NOMO-1 treated with DMSO at 0.1 percent for 48 hours (cell line): ENCODE data around the gene ZEB1.
"Not testable (repeated sequence)": the region's sequence is repeated elsewhere in the genome, so short reads cannot be mapped to it uniquely, and the experiment has no call there.

Source experiments
- DNase-seq: peaks from one replicate; lab custom pipeline; 2025; ENCODE audit not compliant: unreplicated experiment; lab: John Stamatoyannopoulos, UW

ZEB1 gene

DNA sequence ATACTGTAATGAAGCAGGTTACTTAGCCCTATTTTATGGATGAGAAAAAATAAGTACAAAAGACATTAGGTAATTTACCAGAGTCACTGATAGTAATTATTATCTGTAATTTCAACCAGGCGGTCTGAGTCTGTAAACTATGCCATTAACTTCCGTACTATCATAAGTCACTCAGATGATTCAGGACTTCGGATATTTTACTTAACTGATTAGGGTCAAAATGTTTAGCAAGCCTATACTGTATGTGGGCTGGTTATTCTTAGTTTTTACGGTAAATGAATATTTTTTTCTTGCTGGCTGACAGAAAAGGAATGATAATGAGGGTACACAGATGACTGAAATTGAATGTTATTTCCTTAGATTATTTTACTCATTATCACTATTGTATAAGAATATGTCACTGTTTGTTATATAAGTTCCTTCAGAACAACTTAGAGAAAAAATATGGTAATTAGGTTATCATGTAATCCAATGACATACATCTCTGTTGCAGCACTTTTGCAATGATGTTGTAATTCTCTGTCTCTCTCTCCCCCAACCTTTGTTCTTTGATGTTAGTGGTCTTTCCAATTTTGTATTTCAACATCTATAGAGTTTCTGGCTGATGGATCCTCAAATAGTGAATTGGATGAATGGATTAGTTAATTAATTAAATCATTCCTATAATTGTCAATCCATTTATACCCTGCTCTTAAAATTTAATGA is 165.6 kb downstream of the ZEB1 start:
- no peak for DNase-seq

- peak; percentile 73 for DNase-seq
Measured at GRCh38 chr10:31490858-31491504, 172.0 kb downstream of the ZEB1 start.

GRCh38 chr10:31507427-31507826 is 188.4 kb downstream of the ZEB1 start:
- DNase-seq = no peak

DNA sequence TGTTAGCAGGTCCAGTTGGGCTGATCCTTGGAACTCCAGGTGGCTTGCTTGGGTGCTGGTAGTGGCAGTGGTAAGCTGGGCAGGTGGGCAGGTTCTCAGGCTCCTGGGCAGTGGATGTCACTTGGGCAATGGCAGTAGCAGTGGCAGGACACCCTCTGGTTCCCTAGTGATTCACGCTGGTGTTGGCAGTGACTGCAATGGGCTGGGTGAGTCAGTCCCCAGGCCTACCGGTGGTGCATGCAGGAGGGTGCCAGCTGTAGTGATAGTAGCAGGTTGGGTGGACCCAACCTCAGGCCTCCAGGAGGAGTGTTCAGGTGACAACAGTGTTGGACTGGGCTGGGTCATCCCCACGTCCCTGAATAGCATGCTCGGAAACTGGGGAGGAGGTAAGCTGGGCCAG is 189.2 kb downstream of the ZEB1 start:
- no peak for DNase-seq

DNA sequence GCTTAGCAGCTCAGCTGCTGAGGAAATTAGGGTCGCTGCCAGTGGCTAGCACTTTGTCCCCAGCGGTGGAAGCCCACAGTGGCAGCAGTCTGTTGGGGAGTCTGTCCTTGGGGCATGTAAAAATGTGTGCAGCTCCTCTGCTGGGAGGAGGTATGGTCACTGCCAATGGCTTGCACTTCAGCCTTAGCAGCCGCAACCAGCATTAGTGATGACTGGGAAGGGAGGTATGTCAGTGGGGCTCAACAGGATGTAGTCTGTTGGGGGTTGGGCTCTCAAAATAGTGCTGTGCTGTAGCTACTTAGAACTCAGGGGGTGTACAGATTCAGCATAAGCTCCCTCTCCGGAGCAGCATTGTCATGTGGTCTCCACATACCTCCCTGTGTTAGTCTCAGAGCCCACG is 189.9 kb downstream of the ZEB1 start:
- DNase-seq = no peak

GRCh38 chr10:31509989-31510388 is 191.0 kb downstream of the ZEB1 start:
- DNase-seq = no peak

DNA sequence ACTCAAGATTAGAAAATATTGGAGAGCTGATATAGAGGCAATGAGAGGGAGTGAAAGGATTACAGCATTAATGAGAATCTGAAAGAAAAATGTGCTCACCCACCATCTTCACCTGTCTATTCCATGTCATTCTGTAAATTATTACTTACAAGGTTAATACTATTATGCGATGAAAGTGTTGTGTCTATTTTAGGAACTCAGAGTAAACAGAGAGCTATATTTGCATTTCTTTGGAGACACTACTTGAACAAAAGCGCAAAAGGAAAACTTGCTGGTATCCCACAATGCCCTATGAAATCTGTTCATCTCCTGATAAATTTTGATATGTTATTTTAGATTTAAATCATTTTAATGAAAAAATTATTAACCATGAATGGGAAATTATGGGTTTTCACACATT is 196.1 kb downstream of the ZEB1 start:
- no peak for DNase-seq

GRCh38 chr10:31515819-31516402 is 196.9 kb downstream of the ZEB1 start:
- DNase-seq = no peak

GRCh38 chr10:31520986-31521831 is 202.2 kb downstream of the ZEB1 start:
- no peak for DNase-seq

DNA sequence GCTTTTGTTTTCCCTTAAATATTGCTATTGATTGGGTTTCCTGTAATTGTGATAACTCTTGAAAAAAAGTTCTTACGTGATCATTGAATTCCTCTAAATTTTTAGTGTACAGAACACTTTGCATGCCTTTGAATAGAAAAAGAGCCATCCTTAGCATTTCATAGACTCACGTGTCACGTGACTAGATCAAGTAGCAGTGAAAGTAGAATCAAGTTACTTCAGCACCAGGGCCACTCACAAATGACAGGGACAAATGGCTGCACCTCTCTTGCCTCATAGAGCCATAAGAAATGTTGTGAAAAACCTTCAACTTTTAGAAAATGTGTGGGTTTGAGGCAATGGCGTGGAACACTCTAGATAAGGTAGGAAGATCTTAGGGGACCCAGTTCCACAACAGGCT is 203.8 kb downstream of the ZEB1 start:
- no peak for DNase-seq

GRCh38 chr10:31524460-31524859 is 205.4 kb downstream of the ZEB1 start:
- DNase-seq = no peak

DNA sequence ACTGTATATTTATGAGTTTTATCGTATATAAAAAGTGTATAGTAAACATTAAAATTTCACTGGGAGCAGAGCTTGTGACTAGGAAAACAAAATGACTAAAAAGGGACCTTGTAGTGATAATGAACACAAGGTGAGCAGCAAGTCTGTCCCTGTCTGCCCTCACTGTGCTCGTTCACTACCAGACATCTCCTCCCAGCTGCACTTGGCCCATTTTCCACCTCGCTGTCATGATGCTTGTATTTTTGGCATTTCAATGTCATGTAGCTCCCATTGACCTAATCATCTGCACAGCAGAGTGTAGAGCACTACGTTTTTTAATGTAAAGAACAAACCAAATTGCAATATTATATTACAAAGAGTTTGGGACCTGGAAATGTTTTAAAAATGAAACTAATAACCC is 207.2 kb downstream of the ZEB1 start:
- no peak for DNase-seq

GRCh38 chr10:31526681-31527080 is 207.7 kb downstream of the ZEB1 start:
- DNase-seq = peak; percentile 40

- no peak for DNase-seq
Measured at GRCh38 chr10:31528831-31529230, 209.8 kb downstream of the ZEB1 start.

DNA sequence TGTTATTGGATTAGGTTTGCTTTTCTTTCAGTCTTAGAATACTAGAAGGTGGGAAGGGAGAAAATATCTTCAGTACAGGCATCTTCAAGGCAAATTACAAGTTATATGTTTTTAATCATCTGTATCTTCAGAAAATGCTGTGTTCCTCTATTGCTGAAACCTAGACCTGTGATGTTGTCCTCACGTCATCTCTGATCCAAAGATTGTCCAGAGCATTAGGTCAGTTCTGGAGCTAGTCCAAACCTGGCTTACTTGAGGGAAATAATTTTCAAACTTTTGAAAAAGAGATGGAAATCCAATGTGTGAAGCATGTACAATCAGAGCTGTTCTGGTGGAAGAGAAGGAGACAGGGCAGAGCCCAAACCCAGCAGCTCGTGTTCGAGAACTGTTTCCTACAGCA is 217.3 kb downstream of the ZEB1 start:
- no peak for DNase-seq

DNA sequence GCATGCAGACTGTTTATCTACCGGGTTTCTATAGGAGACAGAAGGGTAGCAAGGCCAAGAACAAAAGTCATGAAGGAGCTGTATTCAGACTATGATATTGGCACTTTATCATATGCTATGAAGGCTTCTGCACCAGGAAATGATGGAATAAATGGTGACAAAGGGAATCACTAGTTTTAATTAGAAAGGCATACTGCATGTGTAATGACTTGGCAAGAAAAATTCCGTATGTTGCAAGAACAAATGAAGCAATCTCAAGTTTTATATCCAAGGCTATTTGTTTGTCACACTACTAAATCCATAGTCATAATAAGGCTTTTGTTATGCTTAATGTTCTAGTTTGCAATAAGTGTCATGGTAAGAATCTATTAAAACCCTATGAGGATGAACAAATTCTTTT is 230.9 kb downstream of the ZEB1 start:
- peak; percentile 25 for DNase-seq

DNA sequence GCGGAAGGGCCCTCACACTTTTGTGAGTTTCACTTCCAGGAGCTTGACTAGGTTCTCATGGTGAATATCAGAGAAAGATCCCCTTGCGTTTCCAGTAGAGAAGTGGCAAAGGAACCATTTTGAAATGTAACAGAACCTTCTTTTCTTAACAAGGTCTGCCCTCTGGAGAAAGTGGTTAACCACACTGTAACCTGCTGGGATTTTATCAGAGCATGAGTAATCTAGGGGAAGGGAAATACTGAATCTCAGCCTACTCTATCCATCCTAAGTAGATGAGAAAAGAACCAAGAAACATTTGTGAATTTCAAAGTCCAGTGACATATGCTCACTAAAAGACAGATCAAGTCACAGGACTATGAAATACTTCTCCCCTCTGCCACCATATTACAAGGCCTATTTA is 235.5 kb downstream of the ZEB1 start:
- DNase-seq = peak; percentile 23

DNA sequence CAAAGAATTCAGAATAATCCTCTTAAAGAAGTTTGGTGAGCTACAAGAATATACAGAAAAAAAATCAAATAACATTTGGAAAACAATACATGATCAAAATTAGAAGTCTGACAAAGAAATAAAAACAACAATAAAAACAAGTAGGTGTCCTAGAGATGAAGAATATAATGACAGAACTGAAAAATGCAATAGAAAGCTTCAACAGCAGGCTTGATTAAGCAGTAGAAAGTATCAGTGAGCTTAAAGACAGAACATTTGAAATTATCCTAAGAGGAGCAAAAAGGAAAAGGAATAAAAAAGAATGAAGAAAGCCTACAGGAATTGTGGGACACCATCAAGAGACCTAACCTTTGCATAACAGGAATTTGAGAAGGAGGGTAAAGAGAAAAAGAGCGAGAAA is 238.8 kb downstream of the ZEB1 start:
- DNase-seq = no peak

DNA sequence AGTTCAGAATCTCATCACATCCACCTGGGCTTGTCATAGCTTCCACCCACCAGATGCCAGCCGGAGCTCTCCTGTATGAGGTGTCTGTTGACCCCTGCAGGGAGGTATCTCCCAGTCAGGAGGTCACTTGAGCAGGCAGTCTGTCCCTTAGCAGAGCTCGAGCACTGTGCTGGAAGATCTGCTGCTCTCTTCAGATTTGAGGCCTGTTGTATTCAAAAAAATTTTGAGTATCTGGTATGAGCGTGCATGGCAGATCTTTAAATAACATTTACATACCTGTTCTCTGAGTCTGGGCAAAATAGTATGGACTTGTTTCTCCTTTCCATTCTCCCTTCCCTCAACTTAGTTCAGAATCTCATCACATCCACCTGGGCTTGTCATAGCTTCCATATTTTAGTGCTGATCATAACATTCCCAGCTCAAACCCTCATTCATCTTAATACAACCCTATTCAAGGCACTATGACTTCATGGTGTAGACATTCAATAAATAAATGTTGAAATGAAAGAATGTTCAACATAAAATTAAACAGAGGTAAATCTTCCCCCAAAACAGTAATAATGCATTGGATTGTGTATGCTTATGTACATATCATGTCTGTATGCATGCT is 249.3 kb downstream of the ZEB1 start:
- DNase-seq = not testable (repeated sequence)

- DNase-seq = no peak
Measured at GRCh38 chr10:31574577-31574976, 255.6 kb downstream of the ZEB1 start.

- DNase-seq = no peak
Measured at GRCh38 chr10:31578181-31578852, 259.3 kb downstream of the ZEB1 start.
